ENCODE measurements around the gene PDXK. TPM values are rescaled to one million over a fixed set of nuclear protein-coding genes. Genes with fewer than 3 reads are reported as not detected.

PDXK gene
- 10 to 100 TPM; 52.9 to 87.5 (median 58.9) TPM for total RNA-seq
- long read RNA-seq, partial matches to known transcripts, result 0 of 1 reads
- long read RNA-seq, other reads (novel, unspliced or antisense), result 1 of 1 reads

GRCh38 chr21:43718872-43719747, at the start of gene PDXK:
TSS of gene PDXK (plus strand) at chr21:43719129. CDS start at chr21:43719295, 166 bp downstream.
- Histone ChIP-seq H3K27me3 (no peaks in the 10 kb centered on the region), H3K36me3 (peaks cover 0 to 4% (median 2%) of the 10 kb centered on the region in 4 donors), H3K4me1 (peaks cover 0 to 17% (median 7%) of the 10 kb centered on the region in 4 donors), H3K9me3 (no peaks in the 10 kb centered on the region), H3K4me3 (peak within 1 kb of the TSS; percentile 90 to 97 (median 95)), H3K27ac (peak within 1 kb of the TSS; percentile 87 to 94 (median 94))
- intact Hi-C loops (cut with DNase I), result loop anchor here in 1 of 2 donors (10.0 kb wide), 1 partner anchor 54 kb away; no protein-coding TSS in a partner anchor
- 0% methylated on average over 20 of the region's 117 CpGs for WGBS (ENCODE audit: insufficient coverage, low coverage, low lambda C conversion rate, missing lambda C conversion rate)
- ATAC-seq (peak; percentile 87 to 93 (median 90)), DNase-seq (peak; percentile 93 to 94 (median 94))
- TF ChIP-seq POLR2A (IDR thresholded peaks at IDR 0.05), result peak; percentile 96
- TF ChIP-seq CTCF (IDR thresholded peaks at IDR 0.05), result peak in 2 of 4 donors; percentile 5 to 14

- 91% methylated on average over 15 of the region's 20 CpGs for WGBS (ENCODE audit: insufficient coverage, low coverage, low lambda C conversion rate, missing lambda C conversion rate)
- H3K36me3 ChIP-seq, result peaks cover 0 to 18% (median 2%) of the 10 kb centered on the region in 4 donors
- no peak for DNase-seq
These were observed 48.9 kb upstream of the PDXK start for GRCh38 chr21:43669828-43670605.

GRCh38 chr21:43675871-43676270, 43.1 kb upstream of the PDXK start:
- no peak for ATAC-seq
- Histone ChIP-seq H3K9me3 (no peaks in the 10 kb centered on the region), H3K4me1 (peaks cover 0 to 9% (median 0%) of the 10 kb centered on the region in 4 donors), H3K27me3 (no peaks in the 10 kb centered on the region), H3K27ac (no peak overlapping the region), H3K36me3 (peaks cover 0 to 35% (median 9%) of the 10 kb centered on the region in 4 donors), H3K4me3 (no peak overlapping the region)
- peak in 1 of 3 donors; percentile 11 for DNase-seq
- TF ChIP-seq POLR2A (IDR thresholded peaks at IDR 0.05), result no peak
- no peak for TF ChIP-seq CTCF (IDR thresholded peaks at IDR 0.05)
- intact Hi-C loops (cut with DNase I), result no loop called here
- 89% methylated on average over 3 of the region's 3 CpGs for WGBS (ENCODE audit: insufficient coverage, low coverage, low lambda C conversion rate, missing lambda C conversion rate)

More at GRCh38 chr21:43669828-43670605, 48.9 kb upstream of the PDXK start:
- intact Hi-C loops (cut with DNase I), result loop anchor here in 1 of 2 donors (10.0 kb wide), 1 partner anchor 45 kb away; the partner anchor contains the start of gene PDXK
- Histone ChIP-seq H3K4me3 (no peak overlapping the region), H3K27me3 (no peaks in the 10 kb centered on the region), H3K4me1 (no peaks in the 10 kb centered on the region), H3K9me3 (no peaks in the 10 kb centered on the region), H3K27ac (no peak overlapping the region)
- TF ChIP-seq POLR2A (IDR thresholded peaks at IDR 0.05) (no peak), CTCF (IDR thresholded peaks at IDR 0.05) (no peak)
- no peak for ATAC-seq

GRCh38 chr21:43676391-43676790, 42.5 kb upstream of the PDXK start:
- H3K4me1 ChIP-seq, result peaks cover 0 to 9% (median 0%) of the 10 kb centered on the region in 4 donors
- peaks cover 0 to 35% (median 7%) of the 10 kb centered on the region in 4 donors for H3K36me3 ChIP-seq
- no peak overlapping the region for H3K4me3 ChIP-seq
- no peak overlapping the region for H3K27ac ChIP-seq
- DNase-seq (peak in 1 of 3 donors; percentile 10), ATAC-seq (no peak)
- H3K27me3 ChIP-seq, result no peaks in the 10 kb centered on the region
- intact Hi-C loops (cut with DNase I), result no loop called here
- TF ChIP-seq CTCF (IDR thresholded peaks at IDR 0.05) (no peak), POLR2A (IDR thresholded peaks at IDR 0.05) (no peak)
- WGBS (ENCODE audit: insufficient coverage, low coverage, low lambda C conversion rate, missing lambda C conversion rate), result 100% methylated on average over 9 of the region's 15 CpGs
- H3K9me3 ChIP-seq, result no peaks in the 10 kb centered on the region
